ENCODE measurements around the gene R3HDM2.

Gene R3HDM2

DNA sequence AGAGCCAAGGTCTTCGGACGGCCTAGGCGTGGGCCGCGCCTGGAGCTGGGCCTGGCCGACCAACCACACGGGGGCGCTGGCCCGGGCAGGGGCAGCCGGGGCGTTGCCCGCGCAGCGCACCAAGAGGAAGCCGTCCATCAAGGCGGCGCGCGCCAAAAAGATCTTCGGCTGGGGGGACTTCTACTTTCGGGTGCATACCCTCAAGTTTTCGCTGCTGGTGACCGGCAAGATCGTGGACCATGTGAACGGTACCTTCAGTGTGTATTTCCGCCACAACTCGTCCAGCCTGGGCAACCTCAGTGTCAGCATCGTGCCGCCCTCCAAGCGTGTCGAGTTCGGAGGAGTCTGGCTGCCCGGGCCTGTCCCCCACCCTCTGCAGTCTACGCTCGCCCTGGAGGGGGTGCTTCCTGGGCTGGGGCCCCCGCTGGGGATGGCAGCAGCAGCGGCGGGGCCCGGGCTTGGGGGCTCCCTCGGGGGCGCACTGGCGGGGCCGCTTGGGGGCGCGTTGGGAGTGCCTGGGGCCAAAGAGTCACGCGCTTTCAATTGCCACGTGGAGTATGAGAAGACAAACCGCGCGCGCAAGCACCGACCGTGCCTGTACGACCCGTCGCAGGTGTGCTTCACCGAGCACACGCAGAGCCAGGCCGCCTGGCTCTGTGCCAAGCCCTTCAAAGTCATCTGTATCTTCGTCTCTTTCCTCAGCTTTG lies 205.7 kb downstream of the R3HDM2 start:
- no peak for DNase-seq

DNA sequence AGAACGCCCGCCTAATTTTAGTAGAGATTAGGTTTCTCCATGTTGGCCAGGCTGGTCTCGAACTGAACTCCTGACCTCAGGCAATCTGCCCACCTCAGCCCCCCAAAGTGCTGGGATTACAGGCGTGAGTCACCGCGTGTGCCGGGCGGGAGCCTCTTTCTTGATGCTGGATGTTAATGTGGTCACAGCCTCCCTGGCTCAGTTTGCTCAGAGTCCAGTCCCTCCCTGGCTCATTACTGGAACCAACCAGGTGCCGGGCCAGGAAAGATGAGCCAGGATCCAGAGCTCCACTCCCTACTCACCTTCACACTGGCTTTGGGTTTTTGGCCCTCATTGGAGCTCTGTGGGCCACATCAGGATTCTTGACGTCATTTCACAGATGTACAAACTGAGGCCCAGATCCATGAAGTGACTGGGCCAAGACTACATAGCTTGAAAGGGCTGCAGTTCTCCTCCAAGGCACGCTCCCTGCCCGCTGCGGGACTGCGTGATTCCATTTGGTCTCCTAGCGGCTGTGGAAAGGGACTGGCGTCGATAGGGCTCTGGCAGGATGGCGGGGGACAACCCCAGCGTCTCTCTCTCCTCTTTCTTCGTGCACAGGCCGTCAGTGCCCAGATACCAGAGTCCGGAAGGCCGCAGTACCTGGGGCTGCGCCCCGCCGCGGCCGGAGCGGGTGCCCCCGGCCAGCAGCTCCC lies 206.4 kb downstream of the R3HDM2 start:
- DNase-seq, result no peak

DNA sequence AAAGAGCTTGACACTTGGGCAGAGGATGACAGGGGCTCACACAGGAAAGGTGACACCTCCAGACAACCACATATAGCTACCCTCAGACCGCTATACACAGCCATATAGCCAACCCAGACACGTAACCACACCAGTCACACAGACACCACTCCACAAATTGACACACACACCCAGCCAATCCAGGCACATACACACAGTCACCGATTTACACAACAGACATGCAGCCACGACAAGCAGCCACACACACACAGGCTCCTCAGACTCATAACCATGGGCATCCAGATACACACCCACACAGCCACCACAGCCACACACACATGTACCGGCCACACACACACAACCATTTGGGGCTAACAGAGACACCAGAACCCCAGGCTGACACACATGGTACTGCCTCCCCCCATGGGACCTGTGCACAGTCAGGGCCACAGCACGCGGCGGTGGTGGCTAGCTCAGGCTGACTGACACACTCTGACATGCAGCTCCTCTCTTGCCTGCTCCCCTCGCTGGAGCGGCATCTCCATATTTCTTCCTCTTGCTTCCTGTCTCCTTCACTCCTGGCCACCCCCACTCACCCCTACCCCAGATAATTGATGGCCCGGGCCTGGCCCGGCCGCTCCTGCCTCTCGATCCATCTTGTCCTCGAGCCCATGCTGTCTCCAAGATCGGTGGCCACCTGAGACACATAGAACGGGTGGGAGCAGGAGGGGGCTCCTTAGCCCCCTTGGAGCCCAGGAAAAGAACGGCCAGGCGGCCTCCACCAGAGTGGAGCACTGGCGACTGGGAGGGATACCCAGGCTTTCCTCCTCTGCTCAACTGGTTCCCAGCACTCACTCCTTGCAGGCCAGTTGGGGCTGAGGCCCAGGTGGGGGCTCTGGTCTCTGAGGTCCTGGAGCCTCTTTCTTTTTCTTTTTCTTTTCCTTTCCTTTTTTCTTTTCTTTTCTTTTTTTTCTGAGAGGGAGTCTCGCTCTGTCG lies 207.4 kb downstream of the R3HDM2 start:
- no peak for DNase-seq

DNA sequence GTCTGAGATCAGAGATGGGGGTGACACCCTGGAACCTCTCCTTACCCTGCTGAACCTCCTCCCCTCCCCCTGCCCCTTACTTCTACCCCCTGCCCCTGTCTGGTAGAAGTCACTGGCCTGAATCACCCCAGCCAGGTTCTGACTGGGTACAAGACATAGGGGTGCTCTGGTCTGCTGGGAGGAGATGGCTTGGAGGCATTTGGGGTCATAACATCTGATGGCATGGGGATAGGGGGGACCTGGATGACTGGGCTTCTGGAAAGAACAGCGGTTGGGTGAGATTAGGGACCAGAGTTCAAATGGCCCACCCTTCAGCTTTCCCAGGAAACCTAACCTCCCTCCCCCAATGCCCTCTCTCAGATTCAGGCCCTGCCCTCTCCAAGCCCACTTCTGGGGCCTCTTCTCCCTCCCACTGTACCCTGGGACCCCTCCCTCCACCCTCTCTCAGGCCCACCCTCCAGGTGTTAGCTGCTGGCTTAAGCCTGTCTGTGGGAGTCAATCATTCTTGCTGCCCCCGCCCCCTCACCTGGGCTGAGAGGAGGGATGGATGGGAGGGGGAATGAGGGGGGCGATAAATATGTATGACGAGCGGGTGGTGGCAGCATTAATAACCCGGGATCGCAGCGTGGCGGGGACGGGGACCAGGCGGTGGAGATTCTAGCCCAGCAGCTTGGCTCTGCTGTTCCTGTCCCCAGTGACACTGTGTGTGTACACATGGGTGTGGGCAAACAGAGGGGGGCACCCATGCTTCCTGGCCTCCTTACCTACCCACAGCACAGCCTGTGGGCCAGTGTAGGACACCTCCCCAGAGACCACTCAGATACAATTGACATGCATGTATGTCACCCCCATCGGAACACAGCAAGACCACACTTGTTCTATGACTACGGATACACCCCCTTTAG lies 208.3 kb downstream of the R3HDM2 start:
- DNase-seq, result no peak

DNA sequence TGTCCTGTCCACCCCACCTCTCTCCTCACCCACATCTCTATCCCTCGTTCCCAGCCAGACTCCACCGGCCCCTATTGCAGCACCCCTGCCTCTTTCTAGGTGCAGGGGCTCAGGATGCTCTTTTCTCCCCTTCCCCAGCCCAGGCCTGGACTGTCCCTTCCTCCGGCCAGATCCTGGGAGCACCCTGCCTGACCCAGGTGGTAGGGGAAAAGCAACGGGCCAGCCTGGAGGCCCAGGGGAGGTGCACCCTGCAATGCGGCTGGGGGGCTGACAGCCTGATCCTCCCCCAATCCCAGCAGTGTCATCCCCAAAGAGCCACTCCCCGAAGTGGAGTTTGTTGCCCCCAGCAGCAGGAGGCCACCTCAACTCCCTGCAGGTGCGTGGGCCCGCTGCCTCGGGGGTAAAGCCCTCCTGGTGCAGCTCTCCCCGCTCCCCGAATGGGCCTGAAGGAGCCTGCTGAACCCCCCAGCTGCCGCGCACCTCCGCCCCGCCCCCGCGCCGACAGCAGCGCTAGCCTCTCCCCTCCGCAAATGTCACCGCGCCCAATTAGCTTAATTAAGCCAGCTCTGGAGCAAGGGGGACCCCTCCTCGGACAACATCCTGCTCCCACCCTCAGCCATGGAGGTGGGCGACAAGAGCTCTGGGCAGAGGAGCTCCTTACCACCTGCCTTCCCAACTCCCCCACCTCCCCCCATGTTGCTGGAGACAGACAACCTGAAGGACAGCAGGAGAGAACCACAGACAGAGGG lies 209.5 kb downstream of the R3HDM2 start:
- no peak for DNase-seq

DNA sequence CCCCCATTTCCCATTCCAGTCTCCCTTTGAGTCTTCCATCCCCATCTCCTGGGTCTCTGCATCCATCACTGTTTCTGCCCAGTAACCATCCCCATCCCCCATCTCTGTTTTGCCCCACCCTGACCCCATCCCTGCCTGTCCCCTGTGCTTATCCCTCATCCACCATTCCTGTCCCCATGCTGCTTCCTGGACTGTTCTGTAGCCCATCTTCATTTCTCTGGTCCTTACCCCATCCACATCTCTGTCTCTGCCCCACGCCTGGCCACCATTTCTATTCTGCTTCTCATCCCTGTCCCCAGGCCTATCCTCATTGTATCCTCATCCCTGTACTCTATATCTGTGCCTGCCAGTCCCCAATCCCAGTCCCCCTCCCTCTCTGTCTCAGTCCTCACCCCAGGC lies 210.1 kb downstream of the R3HDM2 start:
- no peak for DNase-seq

DNA sequence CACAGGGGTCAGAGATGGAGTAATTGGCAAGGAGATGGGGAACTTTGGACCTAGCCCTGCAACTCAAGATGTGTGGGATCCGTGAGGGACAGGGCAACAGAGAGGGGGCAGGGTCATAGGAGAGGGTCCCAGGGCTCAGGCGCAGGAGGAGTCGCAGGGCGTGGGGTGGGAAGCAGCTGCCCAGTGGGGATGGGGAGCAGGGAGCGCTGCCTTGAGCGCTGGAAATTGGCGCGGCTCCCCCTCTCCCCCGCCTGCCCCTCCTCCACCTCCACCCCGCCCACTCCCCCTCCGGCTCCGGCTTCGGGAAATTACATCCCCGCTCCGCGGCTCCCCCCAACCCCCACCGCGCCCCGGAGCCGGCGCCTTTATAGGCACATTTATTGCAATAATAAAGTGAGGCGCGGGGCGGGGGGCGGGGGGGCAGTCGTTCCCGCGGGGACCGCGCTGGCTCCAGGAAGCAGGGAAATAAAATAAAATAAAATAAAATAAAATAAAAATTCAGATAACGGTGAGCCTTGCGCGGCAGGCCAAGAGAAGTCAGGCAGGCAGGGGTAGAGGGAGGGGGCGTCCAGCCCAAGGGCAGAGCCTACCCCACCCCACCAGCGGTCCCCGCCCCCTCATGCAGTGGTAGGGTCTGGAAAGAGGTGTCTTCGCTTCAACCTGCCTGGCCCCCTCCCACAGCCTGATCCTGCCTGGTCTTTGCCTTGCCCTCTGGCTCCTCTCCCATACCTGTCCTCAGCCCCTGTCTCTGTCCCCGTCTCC lies 210.7 kb downstream of the R3HDM2 start:
- peak; percentile 14 for DNase-seq

DNA sequence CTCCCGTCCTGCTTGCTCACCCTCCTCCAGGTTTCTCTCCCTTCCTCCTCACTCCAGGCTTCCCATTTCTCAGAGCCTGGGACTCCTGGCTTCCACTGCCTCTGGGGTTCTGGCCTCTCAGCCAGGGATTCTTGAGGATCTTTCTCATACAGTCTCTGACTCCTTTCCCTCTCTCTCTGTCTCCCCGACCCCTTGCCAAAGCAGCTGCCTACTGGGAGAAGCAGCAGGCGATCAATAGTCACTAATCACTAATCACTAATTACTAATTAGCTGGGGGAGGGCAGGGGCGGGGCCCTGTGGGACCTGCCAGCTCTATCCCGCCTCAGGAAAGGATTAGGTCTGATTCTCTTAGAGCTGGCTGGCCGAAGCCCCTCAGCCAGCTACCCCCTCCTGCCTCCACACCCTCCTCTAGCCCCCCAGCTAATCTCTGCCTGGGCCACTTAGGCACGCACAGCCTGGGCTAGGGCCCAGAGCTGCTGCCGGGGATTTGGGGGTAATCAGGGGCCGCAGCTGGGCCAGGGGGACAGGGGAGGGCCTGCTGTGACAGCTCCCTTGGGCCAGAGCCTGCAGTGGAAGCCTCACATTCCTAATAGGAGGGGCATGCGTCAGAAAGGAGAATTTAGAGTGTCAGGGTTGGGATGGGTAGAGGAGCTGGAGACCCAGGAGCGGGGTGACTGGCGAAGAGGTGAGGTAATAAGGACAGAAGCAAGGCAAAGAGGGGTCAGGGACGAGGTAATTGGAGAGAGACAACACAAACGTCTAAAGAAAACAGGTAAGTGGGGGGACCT lies 211.4 kb downstream of the R3HDM2 start:
- DNase-seq, result no peak

DNA sequence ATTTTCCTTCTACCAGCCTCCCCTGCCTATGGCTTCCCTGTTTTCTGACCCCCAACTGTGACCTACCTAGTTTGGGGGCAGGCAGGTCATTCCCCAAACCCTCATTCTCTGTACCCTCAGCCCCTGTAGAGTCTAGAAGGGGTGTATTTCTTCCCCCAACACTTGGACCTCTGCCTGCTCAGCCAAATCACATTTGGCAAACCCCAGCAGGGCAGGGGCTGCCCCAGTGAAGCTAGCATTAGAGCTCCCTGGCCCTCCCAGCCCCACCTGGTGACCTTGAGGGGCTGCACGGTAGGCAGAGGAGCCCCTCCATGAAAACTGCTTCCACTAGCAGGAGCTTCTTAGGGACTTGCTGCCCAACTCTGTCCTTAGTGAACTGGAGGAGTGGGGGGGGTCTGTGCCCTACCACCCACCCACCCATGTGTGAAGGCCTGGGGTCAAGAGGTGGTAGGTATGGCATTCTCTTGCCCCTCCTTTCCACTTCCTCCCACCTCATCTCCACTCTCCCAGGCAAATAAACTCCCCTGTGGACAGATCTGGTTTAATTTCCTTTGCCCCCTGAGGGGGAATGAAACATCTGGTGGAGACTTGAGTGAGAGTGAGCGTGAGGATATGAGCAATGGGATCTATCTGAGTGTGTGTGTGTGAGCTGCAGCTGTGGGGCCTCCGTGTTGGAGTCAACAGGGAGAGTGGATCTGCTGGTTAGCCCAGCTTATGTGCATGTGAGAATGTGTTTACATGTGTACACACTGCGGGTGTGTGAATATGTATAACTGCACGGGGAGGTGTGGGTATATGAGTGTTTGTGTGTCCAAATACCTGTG lies 212.6 kb downstream of the R3HDM2 start:
- DNase-seq, result no peak

DNA sequence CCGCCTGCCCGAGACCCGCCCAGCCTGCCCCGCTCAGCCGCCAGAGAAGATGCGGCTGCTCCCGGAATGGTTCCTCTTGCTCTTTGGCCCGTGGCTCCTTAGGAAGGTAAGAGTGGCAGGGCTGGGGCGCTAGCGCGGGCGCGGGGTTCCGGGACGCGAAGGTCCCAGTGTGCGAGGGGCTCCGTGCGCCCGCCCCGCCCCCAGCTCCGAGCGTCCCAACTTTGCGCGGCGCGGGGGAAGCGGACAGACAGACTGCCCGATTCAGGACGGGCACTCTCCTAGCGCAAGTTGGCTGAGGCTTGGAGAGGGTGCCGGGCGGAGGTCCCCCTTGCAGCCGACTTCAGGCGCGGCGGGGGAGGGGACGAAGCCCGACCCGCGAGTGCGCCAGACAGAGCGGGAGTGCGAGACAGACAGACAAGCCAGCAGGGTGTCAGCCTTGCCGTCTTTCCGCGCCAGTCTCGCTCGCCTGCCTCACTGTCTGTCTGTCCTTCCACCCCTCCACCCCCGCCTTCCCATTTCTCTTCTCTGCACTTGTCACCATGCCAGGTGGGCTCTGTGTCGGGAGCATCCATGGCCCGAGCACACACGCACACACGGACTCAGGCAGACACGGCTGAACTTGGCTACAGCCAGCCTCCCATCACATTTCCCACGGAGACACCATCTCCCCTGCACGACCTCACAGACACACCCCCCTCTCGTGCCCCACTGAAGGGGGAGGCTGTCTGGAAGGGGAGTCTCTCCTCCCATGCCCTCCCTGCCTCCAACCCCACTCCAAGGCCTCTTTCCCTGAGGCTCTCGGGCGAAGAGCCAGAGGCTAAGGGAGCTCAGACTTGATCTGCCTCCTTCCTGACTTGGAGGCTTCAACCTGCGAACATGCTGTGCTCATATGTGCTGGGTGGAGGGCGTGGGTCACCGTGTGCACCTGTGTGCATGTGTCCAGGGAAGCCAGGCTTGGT lies 213.6 kb downstream of the R3HDM2 start:
- DNase-seq, result no peak

DNA sequence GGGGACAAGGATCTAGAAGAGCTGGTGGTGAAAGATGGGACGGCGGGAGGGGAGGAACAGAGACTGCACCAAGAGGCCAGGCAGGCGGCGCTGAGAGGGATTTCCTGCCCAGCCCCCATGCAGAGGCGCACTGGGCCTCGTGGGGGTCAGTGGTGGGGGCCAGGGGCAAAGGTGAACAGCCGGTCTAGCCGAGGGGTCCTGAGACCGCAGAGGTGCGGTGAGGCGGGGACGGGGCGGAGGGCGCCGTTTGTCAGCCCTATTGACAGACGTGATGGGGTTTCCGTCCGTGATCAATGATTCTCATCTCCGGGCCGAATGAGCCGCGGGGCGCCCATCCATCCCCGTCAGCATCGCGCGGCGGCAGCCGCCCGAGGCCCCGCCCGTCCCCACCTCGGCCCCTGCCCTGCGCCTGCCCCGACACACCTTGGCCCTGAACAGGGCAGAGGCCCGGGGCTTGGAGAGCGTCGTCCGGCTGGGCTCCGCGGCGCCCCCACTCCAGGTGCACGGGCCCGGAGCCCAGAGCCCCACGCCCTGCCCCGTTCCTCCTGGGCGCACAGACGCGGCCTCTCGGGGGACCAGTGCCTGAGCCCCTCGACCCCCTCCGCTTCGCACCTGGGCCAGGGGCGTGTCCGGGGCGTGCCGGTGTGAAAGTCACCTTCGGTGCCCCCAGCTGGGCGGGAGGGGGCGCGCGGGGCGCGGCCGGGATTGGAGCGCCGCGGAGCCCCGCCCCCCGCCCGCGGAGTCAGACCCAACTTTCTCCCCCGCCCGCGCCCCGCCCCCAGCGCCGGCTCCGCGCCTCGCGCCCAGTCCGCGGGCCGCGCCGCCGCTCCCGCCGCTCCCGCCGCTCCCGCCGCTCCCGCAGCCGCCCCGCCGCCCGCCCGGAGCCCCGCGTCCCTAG lies 214.6 kb downstream of the R3HDM2 start, which contains the start of gene NXPH4:
TSS of gene NXPH4 (plus strand) at position 781 of the 898 bp plus-strand sequence. CDS start 176 bp downstream, outside the sequence.
- DNase-seq, result no peak

DNA sequence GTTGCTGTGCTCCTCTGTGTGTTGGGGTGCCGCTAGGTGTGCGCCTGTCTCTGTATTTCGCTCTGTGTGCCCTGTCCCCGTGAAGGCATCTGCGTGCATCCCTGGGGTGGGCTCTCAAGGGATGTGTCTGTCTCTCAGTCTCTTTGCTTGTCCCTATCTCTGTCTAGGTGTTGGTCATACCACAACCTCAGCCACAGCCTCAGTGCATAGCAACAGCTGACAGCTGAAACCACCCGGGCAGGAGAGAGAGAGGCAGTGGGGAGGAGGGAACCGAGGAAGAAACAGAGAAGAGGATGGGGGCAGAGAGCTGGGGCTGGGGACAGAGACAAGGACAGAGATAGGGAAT lies 215.2 kb downstream of the R3HDM2 start:
- DNase-seq, result no peak

DNA sequence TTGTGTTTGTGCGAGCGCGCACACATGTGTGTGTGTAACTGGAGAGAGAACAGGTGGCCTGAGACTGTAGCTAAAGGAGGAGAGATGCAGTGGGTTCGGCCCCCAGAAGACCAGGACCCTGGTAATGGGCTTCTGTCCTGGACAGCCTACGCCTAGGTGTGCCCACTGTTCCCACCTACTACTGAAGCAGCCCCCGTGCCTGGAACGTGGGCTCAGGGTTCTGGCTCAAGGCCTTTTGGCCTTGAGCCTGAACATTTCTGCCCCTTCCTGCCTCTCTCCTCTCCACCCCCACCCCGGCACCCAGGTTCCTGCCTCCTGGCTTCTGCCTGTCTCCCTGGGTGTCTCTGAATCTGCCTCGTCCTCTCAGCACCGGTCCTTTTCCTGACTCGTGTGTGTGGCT lies 215.8 kb downstream of the R3HDM2 start:
- DNase-seq, result no peak

DNA sequence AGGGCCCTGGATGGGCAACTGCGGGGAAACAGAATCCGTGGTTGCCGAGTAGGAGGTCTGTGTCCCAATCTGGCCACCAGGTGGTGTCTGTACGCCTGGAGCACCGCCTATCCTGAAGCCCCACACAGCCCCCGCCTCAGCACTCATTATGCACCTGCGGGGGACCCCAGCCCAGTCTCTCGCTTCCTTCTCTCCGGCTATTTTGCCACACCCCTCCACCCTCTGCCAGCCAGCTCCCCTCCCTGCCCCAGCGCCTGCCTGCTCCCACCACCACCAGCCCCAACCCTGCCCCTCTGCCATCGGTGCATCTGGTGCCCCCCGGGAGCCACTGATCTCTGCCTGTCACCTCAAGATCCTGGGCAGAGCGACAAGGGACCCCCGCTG lies 216.5 kb downstream of the R3HDM2 start:
- peak; percentile 36 for DNase-seq

DNA sequence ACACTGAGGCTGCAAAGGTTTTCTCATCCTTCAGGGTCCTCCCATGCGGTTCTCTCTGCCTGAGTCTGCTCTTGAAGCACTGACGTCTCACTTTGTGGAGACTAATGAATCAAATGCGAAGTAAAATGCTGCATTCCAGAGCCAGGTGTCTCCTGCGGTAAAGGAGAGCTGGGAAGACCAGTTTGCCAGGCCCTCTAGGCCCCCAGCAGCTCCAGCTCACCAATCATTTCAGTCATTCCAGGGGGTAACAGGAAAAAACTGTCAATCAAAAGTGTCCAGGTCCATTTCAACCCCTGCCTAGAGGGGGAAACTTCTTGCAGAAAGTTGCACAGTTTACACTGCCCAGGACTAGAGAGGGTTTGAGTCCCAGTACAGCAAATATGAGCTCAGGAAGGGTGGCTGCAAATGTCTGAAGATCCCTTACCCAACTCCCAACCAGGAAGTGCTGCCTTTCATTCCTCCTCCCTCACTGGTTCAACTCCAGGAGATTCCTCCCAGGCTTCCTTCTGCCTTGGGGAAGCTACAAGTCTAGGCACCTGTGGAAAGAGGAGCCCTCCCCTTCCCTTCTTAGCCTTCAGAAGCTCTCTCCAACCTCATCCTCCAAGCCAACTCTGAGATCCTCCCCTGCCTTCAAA lies 217.0 kb downstream of the R3HDM2 start:
- no peak for DNase-seq

DNA sequence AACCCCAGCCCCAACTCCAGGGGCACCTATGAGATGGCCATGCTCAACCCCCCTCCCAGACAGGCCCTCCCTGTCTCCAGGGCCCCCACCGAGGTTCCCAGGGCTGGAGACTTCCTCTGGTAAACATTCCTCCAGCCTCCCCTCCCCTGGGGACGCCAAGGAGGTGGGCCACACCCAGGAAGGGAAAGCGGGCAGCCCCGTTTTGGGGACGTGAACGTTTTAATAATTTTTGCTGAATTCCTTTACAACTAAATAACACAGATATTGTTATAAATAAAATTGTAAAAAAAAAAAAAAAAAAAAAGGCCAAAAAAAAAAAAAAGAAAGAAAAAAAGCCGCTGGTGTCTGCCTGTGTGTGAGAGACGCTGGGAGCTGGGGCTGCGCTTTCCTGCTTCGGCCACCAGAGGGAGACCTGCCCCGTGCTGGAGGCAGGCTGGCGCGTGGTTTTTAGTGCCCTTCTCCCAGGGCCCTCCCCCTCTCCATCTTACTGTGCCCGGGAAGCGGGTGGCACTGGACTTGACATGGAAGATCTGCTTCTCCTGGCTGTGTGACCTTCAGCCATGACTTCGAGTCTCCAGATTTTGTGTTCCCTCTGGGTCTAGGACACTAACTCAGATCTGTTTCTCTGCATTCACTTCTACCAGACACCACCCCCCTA lies 217.7 kb downstream of the R3HDM2 start:
- peak; percentile 34 for DNase-seq

Measured in NCI-H2227 treated with DMSO at 0.1 percent for 48 hours (cell line).